OCI-LY1 (cell line): Measurements from ENCODE around the gene AGRP.

Experiments used
- CTCF ChIP-seq: fragments of 200-600 bp; sonication (generic), shearing (Covaris generic); IDR thresholded peaks from 2 replicates; pipeline ENCODE4 v1.5.1; 2017; ENCODE audit warnings: mild to moderate bottlenecking, antibody characterized with exemption, low read length, moderate library complexity, mixed read lengths
- EZH2 ChIP-seq: fragments of 200-600 bp; sonication (generic), shearing (Covaris generic); IDR thresholded peaks from 2 replicates; pipeline ENCODE4 v1.8.0; 2017; ENCODE audit warnings: borderline replicate concordance, mixed run types, mild to moderate bottlenecking, antibody characterized with exemption, low read length, moderate library complexity, mixed read lengths

- TF ChIP-seq CTCF (no peak), EZH2 (no peak)
These were observed 33.8 kb upstream of the AGRP start for GRCh38 chr16:67517155-67517445.
